Myocyte (in vitro differentiated cells): ENCODE data around the gene PAPPA2. TPM values are rescaled to one million over a fixed set of nuclear protein-coding genes. Genes with fewer than 3 reads are reported as not detected.

Source experiments
- DNase-seq: peaks from one replicate; pipeline ENCODE4 v3.0.0-alpha.2; 2012; ENCODE audit warnings: low read depth
- total RNA-seq: library from RNA; depleted of rRNA; stranded (reverse); fragments of >200 nt; gene quantifications from 2 replicates; pipeline ENCODE4 v1.2.3, GENCODE V29; 2014

The PAPPA2 gene
- total RNA-seq, 1 donor from 2014 or later: 0.75 TPM

DNA sequence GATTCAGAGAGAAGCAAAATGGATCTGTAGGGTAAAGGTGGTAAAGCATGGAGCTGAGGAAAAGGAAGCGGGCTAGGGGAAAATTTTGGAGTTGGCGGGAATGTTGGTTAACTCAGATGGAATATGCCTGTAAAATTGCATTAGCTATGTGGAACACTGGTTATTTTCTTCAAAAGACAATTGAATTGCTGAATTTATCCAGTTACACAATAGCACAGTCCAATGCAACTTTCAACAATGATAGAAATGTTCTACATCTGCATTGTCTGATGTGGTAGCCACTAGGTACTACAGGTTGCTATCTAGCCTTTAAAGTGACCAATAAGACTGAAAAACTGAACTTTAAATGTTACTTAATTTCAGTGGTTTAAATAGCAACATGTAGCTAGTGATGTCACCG is 386.3 kb downstream of the PAPPA2 start:
- DNase-seq: no peak

- DNase-seq: no peak
These were observed 387.9 kb downstream of the PAPPA2 start for GRCh38 chr1:176850871-176851270.

- DNase-seq: no peak
These were observed 389.1 kb downstream of the PAPPA2 start for GRCh38 chr1:176852124-176852523.

- no peak for DNase-seq
These were observed 390.5 kb downstream of the PAPPA2 start for GRCh38 chr1:176853503-176853902.

- DNase-seq: no peak
These were observed 391.1 kb downstream of the PAPPA2 start for GRCh38 chr1:176854121-176854520.

GRCh38 chr1:176854758-176855745 is 392.1 kb downstream of the PAPPA2 start:
- DNase-seq: no peak

- peak; percentile 9 for DNase-seq
These were observed 394.7 kb downstream of the PAPPA2 start for GRCh38 chr1:176857632-176858031.

- no peak for DNase-seq
These were observed 395.5 kb downstream of the PAPPA2 start for GRCh38 chr1:176858433-176858916.

GRCh38 chr1:176863613-176864012 is 400.6 kb downstream of the PAPPA2 start:
- DNase-seq: no peak

GRCh38 chr1:176864211-176864610 is 401.2 kb downstream of the PAPPA2 start:
- DNase-seq: no peak

DNA sequence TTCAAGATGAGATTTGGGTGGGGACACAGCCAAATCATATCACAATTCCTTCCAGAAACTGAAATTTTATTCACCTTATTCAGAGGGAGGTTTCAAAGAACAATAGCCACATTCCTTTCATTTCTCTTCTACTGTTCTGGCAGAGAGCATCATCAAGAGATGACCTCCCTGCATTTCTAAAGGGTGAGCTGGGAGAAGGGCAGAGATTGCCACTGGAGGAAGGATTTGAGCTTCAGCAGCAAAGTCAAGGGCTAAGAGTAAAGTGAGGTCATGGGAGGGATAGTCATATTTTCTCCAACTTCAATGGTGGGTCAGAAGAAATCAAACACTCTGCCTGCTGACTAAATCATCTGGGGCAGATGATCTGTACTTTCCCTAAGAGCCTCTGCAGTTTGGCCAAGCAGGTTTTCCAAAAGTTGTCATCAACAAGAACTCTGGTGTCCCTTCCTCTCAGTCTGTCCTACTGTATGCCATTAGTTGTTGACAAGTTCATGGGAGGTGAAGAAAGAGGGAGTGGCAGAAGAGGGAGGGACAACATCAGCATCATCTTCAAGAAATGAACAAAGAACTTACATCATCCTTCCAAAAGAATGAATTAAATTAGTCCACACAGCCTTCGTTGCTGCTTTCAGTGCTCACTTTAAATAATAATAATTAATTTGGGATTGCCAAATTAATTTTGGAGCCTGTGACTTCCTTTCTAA is 403.2 kb downstream of the PAPPA2 start:
- no peak for DNase-seq

- no peak for DNase-seq
These were observed 406.6 kb downstream of the PAPPA2 start for GRCh38 chr1:176869577-176869976.

GRCh38 chr1:176876966-176877515 is 414.1 kb downstream of the PAPPA2 start:
- no peak for DNase-seq

DNA sequence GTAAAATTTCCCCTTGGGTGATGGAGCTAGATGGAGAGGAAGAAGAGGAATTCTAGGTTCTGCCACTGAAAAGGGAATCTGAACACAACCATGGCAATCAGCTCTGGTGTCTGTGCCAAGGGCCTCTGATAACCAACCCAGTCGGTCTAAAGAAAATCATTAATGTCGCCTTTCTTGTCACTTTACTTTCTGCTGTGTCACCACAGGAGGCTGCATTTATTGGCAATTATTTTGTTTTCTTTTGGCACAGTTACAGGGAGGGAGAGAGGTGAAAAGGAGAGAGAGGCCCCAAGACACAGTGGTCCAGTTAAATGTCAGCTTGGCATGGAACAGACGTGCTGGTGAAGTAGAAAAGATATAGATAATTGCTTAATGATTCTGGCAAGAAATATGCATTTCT is 414.6 kb downstream of the PAPPA2 start:
- DNase-seq: no peak

DNA sequence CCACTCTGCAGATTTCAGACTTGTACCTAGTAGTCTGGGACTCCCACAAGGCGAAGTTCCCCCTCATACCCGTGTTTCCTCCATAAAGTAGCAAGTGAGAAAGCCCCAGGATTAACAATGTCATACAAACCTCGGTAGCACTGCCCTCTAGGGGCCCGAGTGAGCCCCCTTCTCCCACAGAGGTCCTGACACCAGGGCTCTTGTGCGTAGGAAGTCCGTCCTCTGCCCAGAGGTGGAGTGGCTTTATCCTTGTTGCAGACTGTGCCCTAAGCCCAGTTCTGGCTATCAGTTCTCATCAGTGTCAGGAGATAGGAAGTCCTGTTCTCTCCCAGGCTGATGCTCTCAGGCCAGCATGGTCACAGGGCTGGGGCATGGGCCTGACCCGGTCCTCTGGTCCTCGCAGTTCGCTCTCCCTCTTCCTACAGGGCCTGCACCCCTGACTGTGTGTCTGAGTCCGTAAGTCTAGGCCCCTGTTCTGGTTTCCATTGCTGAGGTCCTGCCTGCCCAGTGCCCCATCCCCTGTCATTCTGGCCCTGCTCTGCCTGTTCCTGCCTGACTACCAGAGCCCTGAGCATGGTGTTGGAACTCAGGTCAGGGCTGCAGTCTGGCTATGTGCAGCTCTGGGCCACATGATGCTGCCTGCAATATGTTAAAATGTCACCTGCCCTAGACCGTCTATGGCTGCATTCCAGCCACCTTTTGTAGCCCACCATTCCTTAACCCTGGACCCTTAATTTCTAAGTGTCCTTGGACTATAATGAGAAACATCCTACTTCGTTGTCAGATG is 416.0 kb downstream of the PAPPA2 start:
- DNase-seq: peak; percentile 4

DNA sequence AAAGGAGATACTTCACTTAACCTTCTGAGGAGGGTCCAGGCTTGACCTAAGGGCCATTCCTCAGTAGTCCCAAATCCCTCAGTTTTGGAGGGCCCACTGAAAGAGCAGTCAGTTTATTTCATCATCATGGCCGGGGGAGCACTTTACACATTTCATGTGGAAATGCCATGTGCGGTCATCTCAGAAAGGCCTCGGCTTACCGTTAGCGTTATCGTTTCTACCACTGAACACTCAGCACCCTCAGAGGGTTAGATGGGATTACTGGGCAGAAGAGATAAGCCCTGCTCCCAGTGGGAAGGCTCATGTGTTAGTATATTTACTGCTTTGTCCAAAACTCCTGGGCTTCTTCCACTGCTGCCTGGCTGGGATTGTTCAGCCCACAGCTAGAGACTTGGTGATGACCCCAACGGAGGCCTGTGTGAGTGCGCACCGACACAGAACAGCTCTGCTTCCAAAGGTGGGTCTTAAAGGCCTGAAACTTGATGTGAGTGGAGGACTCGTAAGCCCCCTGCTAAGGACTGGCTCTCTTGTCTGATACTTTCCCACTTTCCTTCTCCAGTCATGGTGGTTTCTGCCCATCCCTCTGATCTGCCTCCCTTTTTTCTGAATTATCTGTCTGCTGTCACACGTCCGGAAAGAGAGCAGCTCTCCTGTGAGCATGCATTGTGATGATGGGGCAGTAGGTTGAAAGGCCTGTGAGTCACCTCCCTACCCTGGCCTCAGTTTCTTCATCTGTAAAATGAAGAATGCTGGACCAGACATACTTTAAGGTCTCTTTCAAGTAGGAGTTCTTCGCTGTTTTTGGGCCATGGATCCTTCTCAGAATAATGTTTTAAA is 417.0 kb downstream of the PAPPA2 start:
- DNase-seq: no peak

GRCh38 chr1:176880955-176881595 is 418.1 kb downstream of the PAPPA2 start:
- DNase-seq: peak; percentile 79

DNA sequence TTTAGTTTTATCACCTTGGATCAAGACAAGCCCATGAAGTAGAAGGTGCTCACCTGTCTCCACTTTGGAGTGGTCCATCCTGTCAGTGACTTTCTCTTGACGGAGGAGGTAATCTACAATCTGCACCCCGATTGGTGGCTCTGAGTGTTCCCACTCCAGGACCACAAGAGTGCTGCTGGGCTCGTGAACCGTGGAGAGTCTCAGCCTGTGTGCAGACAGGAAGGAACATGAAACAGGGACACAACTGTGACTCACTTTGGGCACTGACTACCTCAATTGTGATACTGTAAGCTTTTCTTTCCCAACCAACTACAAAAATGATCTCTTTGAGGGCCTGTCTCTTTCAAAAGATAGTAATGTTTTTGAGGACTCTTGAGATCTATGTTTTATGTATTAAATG is 421.3 kb downstream of the PAPPA2 start:
- no peak for DNase-seq

GRCh38 chr1:176884911-176885310 is 421.9 kb downstream of the PAPPA2 start:
- DNase-seq: no peak

DNA sequence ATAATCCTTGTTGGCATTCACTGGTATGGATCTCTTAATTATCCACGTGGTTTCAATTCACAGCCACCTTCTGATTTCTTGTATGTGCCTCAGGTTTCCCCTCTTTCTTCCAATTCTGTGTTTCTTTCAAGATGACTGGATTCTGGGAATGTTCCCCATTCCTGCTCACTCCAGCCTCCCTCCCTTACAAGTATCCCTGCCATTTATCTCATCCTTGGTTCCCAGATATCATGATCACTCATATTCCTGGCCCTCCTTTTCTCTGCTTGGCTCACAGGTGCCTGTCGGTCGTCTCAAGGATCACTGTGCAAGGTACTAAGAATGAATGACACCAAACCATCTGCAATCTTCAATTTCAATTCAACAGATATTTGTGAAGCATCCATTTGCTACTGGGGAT is 422.4 kb downstream of the PAPPA2 start:
- DNase-seq: no peak
